ENCODE results near the gene OR1N1. TPM values are rescaled to one million over a fixed set of nuclear protein-coding genes. Genes with fewer than 3 reads are reported as not detected.
"Not testable (repeated sequence)": the region's sequence is repeated elsewhere in the genome, so short reads cannot be mapped to it uniquely, and the experiment has no call there.

The OR1N1 gene
- total RNA-seq (2012; rRNA removed) = not detected in 2 replicates

GRCh38 chr9:122527193-122527592 is at the start of gene OR1N1:
OR1N1 (minus strand) TSS chr9:122527293; CDS start chr9:122527293, 0 bp downstream.
- peaks cover 12% of the 10 kb centered on the region for H3K27me3 ChIP-seq (ENCODE audit: control insufficient read depth, insufficient read depth, low read length)
- H3K9me3 ChIP-seq (replicated peaks; ENCODE audit: low read length) = no peaks in the 10 kb centered on the region
- no peak within 1 kb of the TSS for H3K9ac ChIP-seq (ENCODE audit: low read depth, low read length)
- H3K4me3 ChIP-seq (ENCODE audit: low read length) = no peak within 1 kb of the TSS
- no peaks in the 10 kb centered on the region for H3K36me3 ChIP-seq (ENCODE audit: insufficient read depth, low read length)
- H3K4me1 ChIP-seq (ENCODE audit: control insufficient read depth, insufficient read depth, low read length) = no peaks in the 10 kb centered on the region
- no peak within 1 kb of the TSS for H3K4me2 ChIP-seq (ENCODE audit: low read length)

GRCh38 chr9:122572456-122572855 is 45.4 kb upstream of the OR1N1 start:
- H3K4me2 ChIP-seq (ENCODE audit: low read length) = no peak overlapping the region
- no peak overlapping the region for H3K9ac ChIP-seq (ENCODE audit: low read depth, low read length)

GRCh38 chr9:122567901-122568300 is 40.8 kb upstream of the OR1N1 start:
- H3K4me1 ChIP-seq (ENCODE audit: control insufficient read depth, insufficient read depth, low read length) = no peaks in the 10 kb centered on the region
- no peaks in the 10 kb centered on the region for H3K36me3 ChIP-seq (ENCODE audit: insufficient read depth, low read length)
- no peak overlapping the region for H3K9ac ChIP-seq (ENCODE audit: low read depth, low read length)
- no peak overlapping the region for H3K4me2 ChIP-seq (ENCODE audit: low read length)
- H3K9me3 ChIP-seq (replicated peaks; ENCODE audit: low read length) = no peaks in the 10 kb centered on the region
- H3K4me3 ChIP-seq (ENCODE audit: low read length) = no peak overlapping the region
- H3K27me3 ChIP-seq (ENCODE audit: control insufficient read depth, insufficient read depth, low read length) = no peaks in the 10 kb centered on the region

More at GRCh38 chr9:122572456-122572855, 45.4 kb upstream of the OR1N1 start:
- Histone ChIP-seq H3K27me3 (ENCODE audit: control insufficient read depth, insufficient read depth, low read length) (no peaks in the 10 kb centered on the region), H3K9me3 (replicated peaks; ENCODE audit: low read length) (no peaks in the 10 kb centered on the region), H3K4me3 (ENCODE audit: low read length) (no peak overlapping the region), H3K4me1 (ENCODE audit: control insufficient read depth, insufficient read depth, low read length) (no peaks in the 10 kb centered on the region), H3K36me3 (ENCODE audit: insufficient read depth, low read length) (no peaks in the 10 kb centered on the region)

- H3K4me2 ChIP-seq (ENCODE audit: low read length) = no peak overlapping the region
- no peaks in the 10 kb centered on the region for H3K4me1 ChIP-seq (ENCODE audit: control insufficient read depth, insufficient read depth, low read length)
- H3K4me3 ChIP-seq (ENCODE audit: low read length) = no peak overlapping the region
- no peaks in the 10 kb centered on the region for H3K27me3 ChIP-seq (ENCODE audit: control insufficient read depth, insufficient read depth, low read length)
- no peaks in the 10 kb centered on the region for H3K36me3 ChIP-seq (ENCODE audit: insufficient read depth, low read length)
- no peaks in the 10 kb centered on the region for H3K9me3 ChIP-seq (replicated peaks; ENCODE audit: low read length)
- no peak overlapping the region for H3K9ac ChIP-seq (ENCODE audit: low read depth, low read length)
Observed at GRCh38 chr9:122562134-122562760, 35.2 kb upstream of the OR1N1 start.

- no peaks in the 10 kb centered on the region for H3K27me3 ChIP-seq (ENCODE audit: control insufficient read depth, insufficient read depth, low read length)
- H3K9ac ChIP-seq (ENCODE audit: low read depth, low read length) = no peak overlapping the region
- no peak overlapping the region for H3K4me2 ChIP-seq (ENCODE audit: low read length)
- H3K36me3 ChIP-seq (ENCODE audit: insufficient read depth, low read length) = no peaks in the 10 kb centered on the region
- no peaks in the 10 kb centered on the region for H3K9me3 ChIP-seq (replicated peaks; ENCODE audit: low read length)
- H3K4me3 ChIP-seq (ENCODE audit: low read length) = no peak overlapping the region
- no peaks in the 10 kb centered on the region for H3K4me1 ChIP-seq (ENCODE audit: control insufficient read depth, insufficient read depth, low read length)
Observed at GRCh38 chr9:122561446-122561845, 34.4 kb upstream of the OR1N1 start.

- Histone ChIP-seq H3K9ac (ENCODE audit: low read depth, low read length) (no peak within 1 kb of the TSS), H3K4me1 (ENCODE audit: control insufficient read depth, insufficient read depth, low read length) (no peaks in the 10 kb centered on the region), H3K27me3 (ENCODE audit: control insufficient read depth, insufficient read depth, low read length) (no peaks in the 10 kb centered on the region)
Observed at GRCh38 chr9:122552812-122553211, 25.7 kb upstream of the OR1N1 start, which contains the start of gene OR1N2. OR1N2 (plus strand) TSS chr9:122553112; CDS start chr9:122553212, 100 bp downstream.

GRCh38 chr9:122551371-122551770 is 24.3 kb upstream of the OR1N1 start:
- H3K36me3 ChIP-seq (ENCODE audit: insufficient read depth, low read length) = no peaks in the 10 kb centered on the region
- no peaks in the 10 kb centered on the region for H3K4me1 ChIP-seq (ENCODE audit: control insufficient read depth, insufficient read depth, low read length)
- no peaks in the 10 kb centered on the region for H3K9me3 ChIP-seq (replicated peaks; ENCODE audit: low read length)
- H3K9ac ChIP-seq (ENCODE audit: low read depth, low read length) = no peak overlapping the region
- no peaks in the 10 kb centered on the region for H3K27me3 ChIP-seq (ENCODE audit: control insufficient read depth, insufficient read depth, low read length)
- no peak overlapping the region for H3K4me2 ChIP-seq (ENCODE audit: low read length)
- no peak overlapping the region for H3K4me3 ChIP-seq (ENCODE audit: low read length)

More at GRCh38 chr9:122552812-122553211, 25.7 kb upstream of the OR1N1 start, which contains the start of gene OR1N2:
- Histone ChIP-seq H3K4me3 (ENCODE audit: low read length) (no peak within 1 kb of the TSS), H3K36me3 (ENCODE audit: insufficient read depth, low read length) (no peaks in the 10 kb centered on the region), H3K4me2 (ENCODE audit: low read length) (no peak within 1 kb of the TSS), H3K9me3 (replicated peaks; ENCODE audit: low read length) (no peaks in the 10 kb centered on the region)

- H3K4me1 ChIP-seq (ENCODE audit: control insufficient read depth, insufficient read depth, low read length) = no peaks in the 10 kb centered on the region
- no peaks in the 10 kb centered on the region for H3K36me3 ChIP-seq (ENCODE audit: insufficient read depth, low read length)
- H3K4me3 ChIP-seq (ENCODE audit: low read length) = no peak overlapping the region
- H3K9me3 ChIP-seq (replicated peaks; ENCODE audit: low read length) = no peaks in the 10 kb centered on the region
- H3K27me3 ChIP-seq (ENCODE audit: control insufficient read depth, insufficient read depth, low read length) = peaks cover 3% of the 10 kb centered on the region
- H3K4me2 ChIP-seq (ENCODE audit: low read length) = no peak overlapping the region
- H3K9ac ChIP-seq (ENCODE audit: low read depth, low read length) = no peak overlapping the region
Observed at GRCh38 chr9:122546196-122546595, 19.1 kb upstream of the OR1N1 start.

- Histone ChIP-seq H3K27me3 (ENCODE audit: control insufficient read depth, insufficient read depth, low read length) (peaks cover 3% of the 10 kb centered on the region), H3K9ac (ENCODE audit: low read depth, low read length) (no peak overlapping the region), H3K9me3 (replicated peaks; ENCODE audit: low read length) (no peaks in the 10 kb centered on the region), H3K36me3 (ENCODE audit: insufficient read depth, low read length) (no peaks in the 10 kb centered on the region), H3K4me3 (ENCODE audit: low read length) (no peak overlapping the region), H3K4me1 (ENCODE audit: control insufficient read depth, insufficient read depth, low read length) (no peaks in the 10 kb centered on the region), H3K4me2 (ENCODE audit: low read length) (no peak overlapping the region)
Observed at GRCh38 chr9:122538757-122539156, 11.7 kb upstream of the OR1N1 start.

- H3K27me3 ChIP-seq (ENCODE audit: control insufficient read depth, insufficient read depth, low read length); H3K4me2 ChIP-seq (ENCODE audit: low read length); H3K4me1 ChIP-seq (ENCODE audit: control insufficient read depth, insufficient read depth, low read length); H3K4me3 ChIP-seq (ENCODE audit: low read length); H3K9me3 ChIP-seq (replicated peaks; ENCODE audit: low read length); H3K9ac ChIP-seq (ENCODE audit: low read depth, low read length); H3K36me3 ChIP-seq (ENCODE audit: insufficient read depth, low read length): not testable (repeated sequence)
Observed at GRCh38 chr9:122537066-122537465, 10.0 kb upstream of the OR1N1 start.

- Histone ChIP-seq H3K4me2 (ENCODE audit: low read length) (no peak overlapping the region), H3K9me3 (replicated peaks; ENCODE audit: low read length) (no peaks in the 10 kb centered on the region)
Observed at GRCh38 chr9:122536134-122536533, 9.0 kb upstream of the OR1N1 start.

GRCh38 chr9:122531157-122531556 is 4.1 kb upstream of the OR1N1 start:
- not testable (repeated sequence) for H3K4me2 ChIP-seq (ENCODE audit: low read length); H3K9me3 ChIP-seq (replicated peaks; ENCODE audit: low read length); H3K9ac ChIP-seq (ENCODE audit: low read depth, low read length); H3K36me3 ChIP-seq (ENCODE audit: insufficient read depth, low read length); H3K4me1 ChIP-seq (ENCODE audit: control insufficient read depth, insufficient read depth, low read length); H3K27me3 ChIP-seq (ENCODE audit: control insufficient read depth, insufficient read depth, low read length); H3K4me3 ChIP-seq (ENCODE audit: low read length)

More at GRCh38 chr9:122536134-122536533, 9.0 kb upstream of the OR1N1 start:
- H3K4me3 ChIP-seq (ENCODE audit: low read length) = no peak overlapping the region
- H3K4me1 ChIP-seq (ENCODE audit: control insufficient read depth, insufficient read depth, low read length) = no peaks in the 10 kb centered on the region
- no peaks in the 10 kb centered on the region for H3K27me3 ChIP-seq (ENCODE audit: control insufficient read depth, insufficient read depth, low read length)
- no peak overlapping the region for H3K9ac ChIP-seq (ENCODE audit: low read depth, low read length)
- H3K36me3 ChIP-seq (ENCODE audit: insufficient read depth, low read length) = no peaks in the 10 kb centered on the region
